HG03045 (cell line): ENCODE measurements around the gene CROCC.
A peak's percentile ranks its signal among the peaks of the same experiment; 100 is the strongest.
"Not testable (repeated sequence)": the region's sequence is repeated elsewhere in the genome, so short reads cannot be mapped to it uniquely, and the experiment has no call there.

Experiments
- ATAC-seq: cut with Tn5 transposase; IDR thresholded peaks from one replicate; pipeline ENCODE4 v1.9.1; 2021; ENCODE audit warnings: mild to moderate bottlenecking, moderate library complexity; ENCODE audit not compliant: unreplicated experiment

The CROCC gene

GRCh38 chr1:16896316-16897055, 25.2 kb upstream of the CROCC start:
- peak; percentile 18 for ATAC-seq

- not testable (repeated sequence) for ATAC-seq
These were observed 24.1 kb upstream of the CROCC start for GRCh38 chr1:16897653-16898052.

GRCh38 chr1:16898298-16898697, 23.4 kb upstream of the CROCC start:
- not testable (repeated sequence) for ATAC-seq

- not testable (repeated sequence) for ATAC-seq
These were observed 22.7 kb upstream of the CROCC start for GRCh38 chr1:16899020-16899419.

GRCh38 chr1:16900751-16901150, 21.0 kb upstream of the CROCC start:
- no peak for ATAC-seq

GRCh38 chr1:16901371-16901770, 20.4 kb upstream of the CROCC start:
- ATAC-seq = not testable (repeated sequence)

GRCh38 chr1:16903054-16903453, 18.7 kb upstream of the CROCC start:
- no peak for ATAC-seq

GRCh38 chr1:16903458-16903796, 18.3 kb upstream of the CROCC start:
- ATAC-seq = no peak

- peak; percentile 90 for ATAC-seq
These were observed 17.1 kb upstream of the CROCC start for GRCh38 chr1:16904560-16905109.

- ATAC-seq = peak; percentile 74
These were observed 16.4 kb upstream of the CROCC start for GRCh38 chr1:16905110-16905867.

- no peak for ATAC-seq
These were observed 15.6 kb upstream of the CROCC start for GRCh38 chr1:16905868-16906702.

- no peak for ATAC-seq
These were observed 14.9 kb upstream of the CROCC start for GRCh38 chr1:16906873-16907272.

- ATAC-seq = no peak
These were observed 13.6 kb upstream of the CROCC start for GRCh38 chr1:16907870-16908758.

- not testable (repeated sequence) for ATAC-seq
These were observed 9.6 kb upstream of the CROCC start for GRCh38 chr1:16911851-16912721.

- ATAC-seq = not testable (repeated sequence)
These were observed 9.0 kb upstream of the CROCC start for GRCh38 chr1:16912742-16913141.

- no peak for ATAC-seq
These were observed 8.4 kb upstream of the CROCC start for GRCh38 chr1:16913181-16913832.

GRCh38 chr1:16913833-16914662, 7.7 kb upstream of the CROCC start:
- ATAC-seq = peak; percentile 88
